Right lobe of liver (tissue), 4 donors: ENCODE measurements around the gene PAQR4.

ENCODE experiments used
- POLR2A ChIP-seq: fragments of 450-650 bp; IDR thresholded peaks from one replicate; pipeline ENCODE4 v1.6.1; 2017; ENCODE audit warnings: antibody characterized with exemption, mild to moderate bottlenecking
- TF ChIP-seq, protein P1 (sequence below), 4 donors: fragments of 200-600 bp in 3 of 4; fragments of 450-650 bp in 1 of 4; IDR thresholded peaks; one replicate each; pipeline versions ENCODE4 v1.5.1 to v1.8.0; 2016 to 2022; ENCODE audit warnings: antibody characterized with exemption in 4 of 4, mild to moderate bottlenecking in 2 of 4
- donor health status: DM: no; HTN: no; CAD: no.
- donor health status: DM: no; HTN: no; CAD: no.
- donor health status: DM: no; HTN: yes; CAD: no.

GRCh38 chr16:2981177-2981898 lies 12.2 kb downstream of the PAQR4 start:
- TF ChIP-seq, protein P1, sequence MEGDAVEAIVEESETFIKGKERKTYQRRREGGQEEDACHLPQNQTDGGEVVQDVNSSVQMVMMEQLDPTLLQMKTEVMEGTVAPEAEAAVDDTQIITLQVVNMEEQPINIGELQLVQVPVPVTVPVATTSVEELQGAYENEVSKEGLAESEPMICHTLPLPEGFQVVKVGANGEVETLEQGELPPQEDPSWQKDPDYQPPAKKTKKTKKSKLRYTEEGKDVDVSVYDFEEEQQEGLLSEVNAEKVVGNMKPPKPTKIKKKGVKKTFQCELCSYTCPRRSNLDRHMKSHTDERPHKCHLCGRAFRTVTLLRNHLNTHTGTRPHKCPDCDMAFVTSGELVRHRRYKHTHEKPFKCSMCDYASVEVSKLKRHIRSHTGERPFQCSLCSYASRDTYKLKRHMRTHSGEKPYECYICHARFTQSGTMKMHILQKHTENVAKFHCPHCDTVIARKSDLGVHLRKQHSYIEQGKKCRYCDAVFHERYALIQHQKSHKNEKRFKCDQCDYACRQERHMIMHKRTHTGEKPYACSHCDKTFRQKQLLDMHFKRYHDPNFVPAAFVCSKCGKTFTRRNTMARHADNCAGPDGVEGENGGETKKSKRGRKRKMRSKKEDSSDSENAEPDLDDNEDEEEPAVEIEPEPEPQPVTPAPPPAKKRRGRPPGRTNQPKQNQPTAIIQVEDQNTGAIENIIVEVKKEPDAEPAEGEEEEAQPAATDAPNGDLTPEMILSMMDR (IDR thresholded peaks at IDR 0.05), result no peak
- no peak for TF ChIP-seq POLR2A
